Measurements from ENCODE around the gene SCGB1D4. TPM values are rescaled to one million over a fixed set of nuclear protein-coding genes. Genes with fewer than 3 reads are reported as not detected.
"Not testable (repeated sequence)": the region's sequence is repeated elsewhere in the genome, so short reads cannot be mapped to it uniquely, and the experiment has no call there.

The SCGB1D4 gene, protein sequence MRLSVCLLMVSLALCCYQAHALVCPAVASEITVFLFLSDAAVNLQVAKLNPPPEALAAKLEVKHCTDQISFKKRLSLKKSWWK
- total RNA-seq = not detected

DNA sequence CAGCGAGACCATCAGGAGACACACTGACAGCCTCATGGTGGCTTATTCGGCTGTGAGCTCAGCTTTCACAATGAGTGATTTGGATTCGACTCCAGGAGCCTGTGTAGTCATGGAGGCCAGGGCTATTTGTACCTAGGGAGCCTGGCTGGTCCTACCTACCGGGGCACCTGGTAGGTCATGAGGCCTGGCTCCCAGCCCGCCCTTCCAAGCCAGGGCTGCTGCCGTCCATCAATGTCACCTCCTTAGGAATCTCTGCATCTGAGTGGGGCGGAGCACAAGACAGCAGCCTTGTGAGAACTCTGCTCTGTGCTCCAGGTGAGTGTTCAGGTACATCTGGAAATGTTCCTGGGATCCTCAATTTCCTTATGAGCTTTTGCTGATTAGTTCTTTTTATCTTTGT, at the start of gene SCGB1D4:
Gene SCGB1D4 (minus strand): TSS at position 101 of the 400 bp plus-strand sequence. CDS start 65 bp downstream, at position 36.
- Mint-ChIP-seq H3K27ac (no peak within 1 kb of the TSS), H3K27me3 (ENCODE audit: low read depth) (peaks cover 14% of the 10 kb centered on the region), H3K4me3 (no peak within 1 kb of the TSS), H3K4me1 (ENCODE audit: low read depth) (no peaks in the 10 kb centered on the region), H3K9me3 (no peaks in the 10 kb centered on the region), H3K36me3 (ENCODE audit: low read depth) (no peaks in the 10 kb centered on the region)
- no peak for DNase-seq
- CTCF ChIA-PET = interaction anchor here (0.7 to 1.4 kb wide), 3 partner anchors 12 to 68 kb away, joined by 3 to 4 read pairs (median 4); no protein-coding TSS in a partner anchor
- intact Hi-C loops (cut with micrococcal nuclease) = no loop called here

DNA sequence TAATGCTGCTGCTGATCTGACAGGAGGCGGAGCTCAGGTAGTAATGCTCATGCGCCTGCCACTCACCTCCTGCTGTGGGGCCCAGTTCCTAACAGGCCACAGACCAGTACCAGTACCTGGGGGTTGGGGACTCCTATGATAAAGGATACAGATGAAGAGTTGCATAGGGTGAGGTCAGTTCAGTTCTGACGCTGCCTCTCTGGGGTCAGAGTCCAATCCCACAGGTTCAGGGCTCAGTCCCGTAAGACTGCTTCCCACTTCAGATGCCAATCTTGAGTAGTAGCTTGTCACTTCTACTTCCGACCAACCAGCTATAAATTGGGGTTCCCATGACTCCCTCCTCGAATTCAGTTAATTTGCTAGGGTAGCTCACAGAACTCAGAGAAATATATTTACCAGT, 47.0 kb upstream of the SCGB1D4 start:
- intact Hi-C loops (cut with micrococcal nuclease) = no loop called here
- H3K36me3 Mint-ChIP-seq (ENCODE audit: low read depth) = no peaks in the 10 kb centered on the region
- no peak overlapping the region for H3K27ac Mint-ChIP-seq
- DNase-seq = no peak
- H3K4me1 Mint-ChIP-seq (ENCODE audit: low read depth) = no peaks in the 10 kb centered on the region
- no peaks in the 10 kb centered on the region for H3K9me3 Mint-ChIP-seq
- H3K27me3 Mint-ChIP-seq (ENCODE audit: low read depth) = no peaks in the 10 kb centered on the region
- CTCF ChIA-PET = interaction anchor here (0.6 kb wide), 1 partner anchor 40 kb away, joined by 3 read pairs; no protein-coding TSS in a partner anchor
- H3K4me3 Mint-ChIP-seq = no peak overlapping the region

- Mint-ChIP-seq H3K27me3 (ENCODE audit: low read depth) (no peaks in the 10 kb centered on the region), H3K36me3 (ENCODE audit: low read depth) (no peaks in the 10 kb centered on the region), H3K4me1 (ENCODE audit: low read depth) (no peaks in the 10 kb centered on the region), H3K9me3 (no peaks in the 10 kb centered on the region), H3K4me3 (no peak overlapping the region), H3K27ac (no peak overlapping the region)
- intact Hi-C loops (cut with micrococcal nuclease) = no loop called here
- no peak for DNase-seq
- CTCF ChIA-PET = interaction anchor here (0.8 to 1.3 kb wide), 2 partner anchors 34 to 38 kb away, joined by 3 read pairs; no protein-coding TSS in a partner anchor
Measured at GRCh38 chr11:62344210-62344609, 45.3 kb upstream of the SCGB1D4 start.

DNA sequence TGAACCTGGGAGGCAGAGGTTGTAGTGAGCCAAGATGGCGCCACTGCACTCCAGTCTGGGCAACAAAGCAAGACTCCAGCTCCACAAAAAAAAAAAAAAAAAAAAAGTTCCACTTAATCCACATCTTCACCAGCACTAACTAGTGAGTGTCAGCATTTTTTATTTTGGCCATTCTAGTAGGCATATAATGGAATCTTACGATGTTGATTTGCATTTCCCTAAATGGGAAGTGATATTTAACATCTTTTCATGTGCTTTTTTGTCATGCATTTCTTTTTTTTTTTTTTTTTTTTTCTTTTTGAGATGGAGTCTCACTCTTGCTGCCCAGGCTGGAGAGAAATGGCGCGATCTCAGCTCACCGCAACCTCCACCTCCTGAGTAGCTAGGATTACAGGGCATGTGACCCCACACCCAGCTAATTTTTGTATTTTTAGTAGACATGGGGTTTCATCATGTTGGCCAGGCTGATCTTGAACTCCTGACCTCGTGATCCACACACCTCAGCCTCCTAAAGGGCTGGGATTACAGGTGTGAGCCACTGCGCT, 44.8 kb upstream of the SCGB1D4 start:
- H3K27ac Mint-ChIP-seq; H3K4me1 Mint-ChIP-seq (ENCODE audit: low read depth); DNase-seq; H3K36me3 Mint-ChIP-seq (ENCODE audit: low read depth); H3K9me3 Mint-ChIP-seq; H3K4me3 Mint-ChIP-seq; H3K27me3 Mint-ChIP-seq (ENCODE audit: low read depth); intact Hi-C loops (cut with micrococcal nuclease): not testable (repeated sequence)
- CTCF ChIA-PET = interaction anchor here (0.8 to 1.3 kb wide), 2 partner anchors 34 to 38 kb away, joined by 3 read pairs; no protein-coding TSS in a partner anchor

DNA sequence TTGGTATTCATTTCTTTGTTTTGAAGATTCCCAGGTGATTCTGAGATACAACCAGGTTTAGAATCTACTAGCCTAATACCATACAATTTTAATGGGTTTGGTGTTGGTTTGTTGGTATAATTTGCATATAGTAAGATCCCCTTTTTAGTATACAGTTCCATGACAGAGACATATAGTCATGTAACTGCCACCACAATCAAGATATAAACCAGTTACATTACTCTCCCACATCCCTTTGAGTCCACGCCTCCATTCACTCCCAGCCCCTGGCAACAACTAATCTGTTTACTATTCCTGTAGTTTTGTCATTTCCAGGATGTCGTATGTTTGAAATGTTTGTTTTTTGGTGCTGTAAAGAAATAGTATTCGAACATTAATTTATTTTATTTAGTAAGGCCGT, 42.7 kb upstream of the SCGB1D4 start:
- Mint-ChIP-seq H3K27me3 (ENCODE audit: low read depth) (peaks cover 4% of the 10 kb centered on the region), H3K36me3 (ENCODE audit: low read depth) (no peaks in the 10 kb centered on the region), H3K4me3 (no peak overlapping the region), H3K9me3 (no peaks in the 10 kb centered on the region), H3K27ac (no peak overlapping the region), H3K4me1 (ENCODE audit: low read depth) (peaks cover 7% of the 10 kb centered on the region)
- intact Hi-C loops (cut with micrococcal nuclease) = no loop called here
- DNase-seq = no peak
- CTCF ChIA-PET = interaction anchor here (0.7 to 4.2 kb wide), 7 partner anchors 8 to 899 kb away, joined by 3 to 29 read pairs (median 5); no protein-coding TSS in a partner anchor

DNA sequence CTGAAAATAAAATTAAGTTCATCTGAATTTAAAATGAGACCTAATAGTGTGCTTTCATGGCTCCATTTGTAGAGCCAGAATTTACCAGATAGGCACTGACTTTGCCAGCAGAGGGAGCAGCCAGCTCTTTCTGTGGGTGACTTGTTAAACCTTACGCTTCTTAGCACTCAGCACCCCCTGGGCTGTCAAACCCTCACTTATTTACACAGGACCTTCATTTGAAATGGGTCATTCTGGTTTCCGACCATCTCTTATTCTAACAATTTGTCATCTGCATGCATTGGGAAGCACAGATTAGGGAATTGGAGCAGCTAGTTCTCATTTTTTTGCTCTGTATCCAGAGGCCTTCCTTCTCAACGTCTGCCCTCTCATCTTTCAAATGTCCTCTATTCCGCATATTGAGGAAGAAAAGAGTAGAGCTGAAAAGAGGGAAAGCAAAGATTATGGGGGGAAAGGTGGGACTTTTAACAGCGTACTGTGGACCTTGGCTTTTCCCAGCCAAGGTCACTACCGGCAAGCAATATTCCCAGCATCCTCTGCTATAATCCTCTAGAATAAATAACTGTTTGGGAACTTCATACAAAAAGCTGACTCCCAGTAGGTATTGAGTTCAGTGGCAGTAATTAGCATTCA, 41.5 kb upstream of the SCGB1D4 start:
- Mint-ChIP-seq H3K27ac (no peak overlapping the region), H3K36me3 (ENCODE audit: low read depth) (no peaks in the 10 kb centered on the region), H3K4me3 (no peak overlapping the region), H3K9me3 (no peaks in the 10 kb centered on the region), H3K27me3 (ENCODE audit: low read depth) (peaks cover 7% of the 10 kb centered on the region), H3K4me1 (ENCODE audit: low read depth) (peaks cover 9% of the 10 kb centered on the region)
- intact Hi-C loops (cut with micrococcal nuclease) = loop anchor here (1.0 kb wide), 2 partner anchors 12 to 38 kb away; no protein-coding TSS in a partner anchor
- DNase-seq = peak; percentile 83
- CTCF ChIA-PET = interaction anchor here (0.6 to 4.2 kb wide), 14 partner anchors 9 to 506 kb away, joined by 3 to 29 read pairs (median 6); no protein-coding TSS in a partner anchor

DNA sequence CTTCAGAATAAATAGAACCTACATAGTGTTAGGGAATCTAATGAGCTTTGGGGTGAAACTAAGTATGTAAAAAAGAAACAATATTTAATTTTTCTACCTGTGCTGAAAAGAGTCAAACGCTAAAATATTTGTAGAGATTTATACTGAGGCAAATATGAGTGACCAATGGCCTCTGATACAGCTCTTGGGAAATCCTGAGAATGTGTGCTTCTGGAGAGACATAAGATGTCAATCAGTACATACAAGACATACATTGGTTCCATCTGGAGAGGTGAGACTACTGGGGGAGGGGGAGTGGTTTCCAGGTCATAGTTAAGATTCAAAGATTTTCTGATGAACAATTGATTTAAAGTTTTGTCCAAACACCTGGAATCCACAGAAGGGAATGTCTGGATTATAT, 39.3 kb upstream of the SCGB1D4 start:
- no peak for DNase-seq
- no peaks in the 10 kb centered on the region for H3K9me3 Mint-ChIP-seq
- no peak overlapping the region for H3K27ac Mint-ChIP-seq
- peak overlapping the region; percentile 83 for H3K4me3 Mint-ChIP-seq
- intact Hi-C loops (cut with micrococcal nuclease) = no loop called here
- no peaks in the 10 kb centered on the region for H3K36me3 Mint-ChIP-seq (ENCODE audit: low read depth)
- peaks cover 9% of the 10 kb centered on the region for H3K4me1 Mint-ChIP-seq (ENCODE audit: low read depth)
- CTCF ChIA-PET = interaction anchor here (0.5 to 4.2 kb wide), 9 partner anchors 9 to 748 kb away, joined by 3 to 24 read pairs (median 3); no protein-coding TSS in a partner anchor
- peaks cover 7% of the 10 kb centered on the region for H3K27me3 Mint-ChIP-seq (ENCODE audit: low read depth)

DNA sequence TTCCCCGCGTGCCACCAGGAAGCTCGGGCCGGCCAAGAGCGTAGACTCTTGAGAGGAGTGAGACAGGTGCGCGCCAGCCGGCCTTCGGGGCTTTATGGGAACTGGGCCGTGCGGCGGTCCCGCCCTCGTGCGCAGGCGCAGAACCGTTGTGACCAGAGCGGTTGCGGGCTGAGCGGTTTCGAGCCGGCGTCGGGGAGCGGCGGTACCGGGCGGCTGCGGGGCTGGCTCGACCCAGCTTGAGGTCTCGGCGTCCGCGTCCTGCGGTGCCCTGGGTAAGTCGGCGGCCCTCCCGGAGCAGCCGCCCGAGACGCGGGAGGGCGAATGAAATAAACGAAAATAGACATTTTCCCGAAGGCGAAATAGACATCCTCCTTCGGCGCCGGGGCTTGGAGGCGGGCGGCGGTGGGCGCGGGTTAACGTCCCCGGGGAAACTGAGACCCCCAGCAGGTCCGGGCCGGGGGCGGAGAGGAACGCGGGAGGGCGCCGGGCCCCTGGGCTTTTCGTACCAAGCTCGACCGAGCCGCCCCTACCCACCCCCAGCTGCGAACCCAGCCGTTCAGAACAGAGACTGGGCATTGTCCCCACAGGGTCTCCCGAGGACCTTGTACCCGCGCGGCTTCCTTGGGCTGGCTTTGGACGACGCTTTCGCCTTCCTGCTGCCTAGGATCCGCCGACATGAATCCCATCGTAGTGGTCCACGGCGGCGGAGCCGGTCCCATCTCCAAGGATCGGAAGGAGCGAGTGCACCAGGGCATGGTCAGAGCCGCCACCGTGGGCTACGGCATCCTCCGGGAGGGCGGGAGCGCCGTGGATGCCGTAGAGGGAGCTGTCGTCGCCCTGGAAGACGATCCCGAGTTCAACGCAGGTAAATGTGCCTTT, 38.7 kb upstream of the SCGB1D4 start, which contains the start of gene ASRGL1:
Gene ASRGL1 (plus strand): TSS at position 146 of the 879 bp plus-strand sequence. CDS start 530 bp downstream, at position 676.
- DNase-seq = peak; percentile 75
- no peaks in the 10 kb centered on the region for H3K9me3 Mint-ChIP-seq
- peaks cover 7% of the 10 kb centered on the region for H3K27me3 Mint-ChIP-seq (ENCODE audit: low read depth)
- intact Hi-C loops (cut with micrococcal nuclease) = no loop called here
- CTCF ChIA-PET = interaction anchor here (0.8 to 4.2 kb wide), 7 partner anchors 10 to 138 kb away, joined by 3 to 24 read pairs (median 4); no protein-coding TSS in a partner anchor
- peaks cover 9% of the 10 kb centered on the region for H3K4me1 Mint-ChIP-seq (ENCODE audit: low read depth)
- peak within 1 kb of the TSS; percentile 16 for H3K27ac Mint-ChIP-seq
- H3K4me3 Mint-ChIP-seq = peak within 1 kb of the TSS; percentile 83
- no peaks in the 10 kb centered on the region for H3K36me3 Mint-ChIP-seq (ENCODE audit: low read depth)

DNA sequence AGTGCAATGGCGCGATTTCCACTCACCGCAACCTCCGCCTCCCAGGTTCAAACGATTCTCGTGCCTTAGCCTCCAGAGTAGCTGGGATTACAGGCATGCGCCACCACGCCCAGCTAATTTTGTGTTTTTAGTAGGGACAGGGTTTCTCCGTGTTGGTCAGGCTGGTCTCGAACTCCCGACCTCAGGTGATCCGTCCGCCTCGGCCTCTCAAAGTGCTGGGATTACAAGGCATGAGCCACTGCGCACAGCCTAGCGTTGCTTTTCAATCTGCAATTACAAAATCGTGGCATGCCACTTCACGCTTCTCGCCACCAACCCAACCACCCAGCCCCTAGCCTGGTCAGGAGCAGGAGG, 38.1 kb upstream of the SCGB1D4 start:
- Mint-ChIP-seq H3K4me3 (peak overlapping the region; percentile 83), H3K27ac (peak overlapping the region; percentile 16)
- H3K9me3 Mint-ChIP-seq; CTCF ChIA-PET; intact Hi-C loops (cut with micrococcal nuclease); DNase-seq; H3K4me1 Mint-ChIP-seq (ENCODE audit: low read depth); H3K27me3 Mint-ChIP-seq (ENCODE audit: low read depth); H3K36me3 Mint-ChIP-seq (ENCODE audit: low read depth): not testable (repeated sequence)

DNA sequence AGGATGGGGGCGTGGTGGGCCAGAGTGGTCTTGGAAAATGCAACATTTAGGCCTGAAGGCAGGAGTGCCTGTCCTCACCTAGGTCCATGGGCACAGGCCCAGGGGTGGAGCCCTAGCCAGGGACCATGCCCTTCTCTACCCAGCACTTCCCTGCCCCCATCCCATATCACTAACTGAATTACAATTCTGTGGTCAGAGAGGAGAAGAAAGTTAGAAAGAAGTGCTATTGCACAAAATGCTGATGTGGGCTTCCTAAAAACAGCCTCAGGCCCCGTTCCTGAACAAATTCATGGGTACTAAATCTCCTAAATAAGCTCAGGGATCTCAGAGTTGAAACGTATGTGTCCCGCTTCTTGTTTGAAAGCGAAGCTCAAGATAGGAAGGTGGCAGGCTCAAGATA, 34.9 kb upstream of the SCGB1D4 start:
- H3K27ac Mint-ChIP-seq = no peak overlapping the region
- no peaks in the 10 kb centered on the region for H3K9me3 Mint-ChIP-seq
- no peak overlapping the region for H3K4me3 Mint-ChIP-seq
- H3K4me1 Mint-ChIP-seq (ENCODE audit: low read depth) = peaks cover 9% of the 10 kb centered on the region
- no peak for DNase-seq
- H3K36me3 Mint-ChIP-seq (ENCODE audit: low read depth) = no peaks in the 10 kb centered on the region
- CTCF ChIA-PET = no interaction called here
- H3K27me3 Mint-ChIP-seq (ENCODE audit: low read depth) = peaks cover 11% of the 10 kb centered on the region
- intact Hi-C loops (cut with micrococcal nuclease) = no loop called here

DNA sequence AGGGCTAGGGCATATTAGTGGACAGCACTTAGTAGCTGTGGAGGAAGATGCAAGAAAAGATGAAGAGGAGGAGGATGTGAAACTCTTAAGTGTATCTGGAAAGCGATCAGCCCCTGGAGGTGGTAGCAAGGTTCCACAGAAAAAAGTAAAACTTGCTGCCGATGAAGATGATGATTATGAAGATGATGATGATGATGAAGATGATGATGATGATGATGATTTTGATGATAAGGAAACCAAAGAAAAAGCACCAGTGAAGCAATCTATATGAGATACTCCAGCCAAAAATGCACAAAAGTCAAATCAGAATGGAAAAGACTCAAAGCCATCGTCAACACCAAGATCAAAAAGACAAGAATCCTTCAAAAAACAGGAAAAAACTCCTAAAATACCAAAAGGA, 32.4 kb upstream of the SCGB1D4 start:
- H3K4me3 Mint-ChIP-seq; DNase-seq; H3K4me1 Mint-ChIP-seq (ENCODE audit: low read depth); CTCF ChIA-PET; intact Hi-C loops (cut with micrococcal nuclease); H3K9me3 Mint-ChIP-seq; H3K36me3 Mint-ChIP-seq (ENCODE audit: low read depth); H3K27me3 Mint-ChIP-seq (ENCODE audit: low read depth); H3K27ac Mint-ChIP-seq: not testable (repeated sequence)

GRCh38 chr11:62327541-62327940, 28.7 kb upstream of the SCGB1D4 start:
- DNase-seq; H3K27ac Mint-ChIP-seq; H3K27me3 Mint-ChIP-seq (ENCODE audit: low read depth); intact Hi-C loops (cut with micrococcal nuclease); H3K9me3 Mint-ChIP-seq; H3K4me3 Mint-ChIP-seq; H3K4me1 Mint-ChIP-seq (ENCODE audit: low read depth); H3K36me3 Mint-ChIP-seq (ENCODE audit: low read depth): not testable (repeated sequence)
- CTCF ChIA-PET = interaction anchor here (0.6 kb wide), 1 partner anchor 874 kb away, joined by 4 read pairs; no protein-coding TSS in a partner anchor
